Breast epithelium (tissue), 4 donors: ENCODE measurements around the gene SPACA5. TPM values are rescaled to one million over a fixed set of nuclear protein-coding genes. Genes with fewer than 3 reads are reported as not detected.
"Not testable (repeated sequence)": the region's sequence is repeated elsewhere in the genome, so short reads cannot be mapped to it uniquely, and the experiment has no call there.

Experiments
- DNase-seq, 2 donors: peaks; one replicate each; pipeline ENCODE4 v3.0.0-alpha.2; 2019; ENCODE audit warnings: low spot score in 2 of 2
- H3K27ac ChIP-seq, 2 donors: fragments of 200-600 bp; sonication (generic) in 1 of 2; one replicate each; pipeline ENCODE4 v1.5.1; 2016 to 2019; ENCODE audit warnings: mild to moderate bottlenecking in 1 of 2
- H3K27me3 ChIP-seq, 2 donors: fragments of 200-600 bp; sonication (generic) in 1 of 2; one replicate each; pipeline versions ENCODE4 v1.5.1 to v1.6.0; 2017 to 2019; ENCODE audit warnings: control low read depth in 1 of 2, mild to moderate bottlenecking in 1 of 2
- H3K36me3 ChIP-seq: fragments of 200-600 bp; one replicate; pipeline ENCODE4 v1.5.1; 2019
- H3K4me1 ChIP-seq, 2 donors: fragments of 200-600 bp; sonication (generic); one replicate each; pipeline ENCODE4 v1.5.1; 2016 to 2019; ENCODE audit warnings: control low read depth in 1 of 2
- H3K4me3 ChIP-seq, 3 donors: fragments of 200-600 bp; sonication (generic); 1 replicate in 2 of 3; 2 replicates in 1 of 3; pipeline ENCODE4 v1.5.1; 2016 to 2019; ENCODE audit warnings: mild to moderate bottlenecking in 3 of 3, moderate library complexity in 2 of 3
- H3K9me3 ChIP-seq, 2 donors: fragments of 200-600 bp; sonication (generic) in 1 of 2; one replicate each; pipeline ENCODE4 v1.5.1; 2016 to 2019; ENCODE audit warnings: control low read depth in 1 of 2
- CTCF ChIP-seq, 3 donors: fragments of 450-650 bp; IDR thresholded peaks; one replicate each; pipeline ENCODE4 v1.5.1; 2016 to 2017; ENCODE audit warnings: antibody characterized with exemption in 3 of 3, mild to moderate bottlenecking in 3 of 3, moderate library complexity in 3 of 3
- POLR2A ChIP-seq: fragments of 450-650 bp; IDR thresholded peaks from one replicate; pipeline ENCODE4 v1.6.1; 2016; ENCODE audit warnings: antibody characterized with exemption, mild to moderate bottlenecking, moderate library complexity
- POLR2AphosphoS5 ChIP-seq, 3 donors: sonication (generic); formaldehyde crosslinking; IDR thresholded peaks; one replicate each; pipeline ENCODE4 v1.6.1; 2017; ENCODE audit warnings: antibody characterized with exemption in 3 of 3
- intact Hi-C: fragments of 100-400 bp; cut with DNase I; formaldehyde crosslinking; loops from one replicate; pipeline ENCODE4 v1.15.1; 2023; ENCODE audit warnings: low total_unique reads
- total RNA-seq, 3 donors: library from RNA; depleted of rRNA; stranded (reverse); fragments of >200 nt; gene quantifications; one replicate each; pipeline ENCODE4 v1.1.0, GENCODE V29; 2016

Gene SPACA5
- total RNA-seq, 3 donors from 2014 or later: not detected

GRCh38 chrX:48001260-48001659, 5.5 kb upstream of the SPACA5 start:
- peaks cover 0 to 4% of the 10 kb centered on the region in 2 donors for H3K27me3 ChIP-seq
- intact Hi-C loops: no loop called here
- H3K4me3 ChIP-seq: no peak overlapping the region
- no peak for TF ChIP-seq CTCF (IDR thresholded peaks at IDR 0.05)
- no peak for TF ChIP-seq POLR2AphosphoS5 (IDR thresholded peaks at IDR 0.05)
- no peak for TF ChIP-seq POLR2A
- no peak for DNase-seq
- H3K9me3 ChIP-seq: peaks cover 0 to 6% of the 10 kb centered on the region in 2 donors
- no peaks in the 10 kb centered on the region for H3K36me3 ChIP-seq
- H3K27ac ChIP-seq: no peak overlapping the region
- no peaks in the 10 kb centered on the region for H3K4me1 ChIP-seq

- Histone ChIP-seq H3K4me1 (no peaks in the 10 kb centered on the region), H3K27ac (no peak overlapping the region), H3K27me3 (peaks cover 0 to 4% of the 10 kb centered on the region in 2 donors), H3K4me3 (peak overlapping the region in 1 of 3 donors; percentile 75), H3K36me3 (no peaks in the 10 kb centered on the region), H3K9me3 (no peaks in the 10 kb centered on the region)
- intact Hi-C loops: no loop called here
- DNase-seq: no peak
- TF ChIP-seq CTCF (IDR thresholded peaks at IDR 0.05): no peak
- TF ChIP-seq POLR2AphosphoS5 (IDR thresholded peaks at IDR 0.05): no peak
- no peak for TF ChIP-seq POLR2A
Measured at GRCh38 chrX:48002319-48002718, 4.5 kb upstream of the SPACA5 start.

GRCh38 chrX:48002929-48003328, 3.9 kb upstream of the SPACA5 start:
- Histone ChIP-seq H3K4me3 (peak overlapping the region; percentile 56 to 75 (median 60)), H3K36me3 (no peaks in the 10 kb centered on the region), H3K27me3 (peaks cover 0 to 4% of the 10 kb centered on the region in 2 donors), H3K4me1 (no peaks in the 10 kb centered on the region), H3K27ac (no peak overlapping the region), H3K9me3 (no peaks in the 10 kb centered on the region)
- no peak for DNase-seq
- no peak for TF ChIP-seq POLR2AphosphoS5 (IDR thresholded peaks at IDR 0.05)
- TF ChIP-seq CTCF (IDR thresholded peaks at IDR 0.05): no peak
- no peak for TF ChIP-seq POLR2A
- intact Hi-C loops: no loop called here

- peaks cover 0 to 4% of the 10 kb centered on the region in 2 donors for H3K27me3 ChIP-seq
- intact Hi-C loops: no loop called here
- peak overlapping the region; percentile 68 to 85 for H3K27ac ChIP-seq
- no peak for TF ChIP-seq POLR2AphosphoS5 (IDR thresholded peaks at IDR 0.05)
- TF ChIP-seq POLR2A: no peak
- TF ChIP-seq CTCF (IDR thresholded peaks at IDR 0.05): no peak
- H3K4me3 ChIP-seq: peak overlapping the region; percentile 56 to 75 (median 60)
- H3K4me1 ChIP-seq: no peaks in the 10 kb centered on the region
- no peak for DNase-seq
- H3K9me3 ChIP-seq: no peaks in the 10 kb centered on the region
- no peaks in the 10 kb centered on the region for H3K36me3 ChIP-seq
Measured at GRCh38 chrX:48003367-48003757, 3.4 kb upstream of the SPACA5 start.

- Histone ChIP-seq H3K9me3 (no peaks in the 10 kb centered on the region), H3K36me3 (no peaks in the 10 kb centered on the region), H3K27ac (peak within 1 kb of the TSS; percentile 68 to 85), H3K4me1 (no peaks in the 10 kb centered on the region), H3K27me3 (peaks cover 0 to 4% of the 10 kb centered on the region in 2 donors), H3K4me3 (peak within 1 kb of the TSS; percentile 56 to 75 (median 60))
- peak; percentile 85 to 86 for DNase-seq
- intact Hi-C loops: no loop called here
- TF ChIP-seq CTCF (IDR thresholded peaks at IDR 0.05): no peak
- TF ChIP-seq POLR2AphosphoS5 (IDR thresholded peaks at IDR 0.05): peak; percentile 45 to 56 (median 52)
- peak; percentile 35 for TF ChIP-seq POLR2A
Measured at GRCh38 chrX:48003758-48004457, 2.9 kb upstream of the SPACA5 start, which contains the start of gene ZNF182. Gene ZNF182, minus strand, starts transcription at chrX:48003989. Its CDS starts 1,380 bp downstream, at chrX:48002609.

- H3K4me1 ChIP-seq, H3K27ac ChIP-seq, H3K4me3 ChIP-seq, H3K27me3 ChIP-seq, DNase-seq, H3K9me3 ChIP-seq, intact Hi-C loops, H3K36me3 ChIP-seq: not testable (repeated sequence)
Measured at GRCh38 chrX:48009445-48009960, 2.7 kb downstream of the SPACA5 start.

- H3K4me1 ChIP-seq, H3K36me3 ChIP-seq, H3K27ac ChIP-seq, intact Hi-C loops, H3K4me3 ChIP-seq, H3K9me3 ChIP-seq, H3K27me3 ChIP-seq, DNase-seq: not testable (repeated sequence)
Measured at GRCh38 chrX:48016583-48017310, 10.0 kb downstream of the SPACA5 start.
